ENCODE data around the gene PTPN3. TPM values are rescaled to one million over a fixed set of nuclear protein-coding genes. Genes with fewer than 3 reads are reported as not detected.
A peak's percentile ranks its signal among the peaks of the same experiment; 100 is the strongest.

PTPN3 gene
- total RNA-seq, 1 donor from 2014 or later: 11.0 TPM

DNA sequence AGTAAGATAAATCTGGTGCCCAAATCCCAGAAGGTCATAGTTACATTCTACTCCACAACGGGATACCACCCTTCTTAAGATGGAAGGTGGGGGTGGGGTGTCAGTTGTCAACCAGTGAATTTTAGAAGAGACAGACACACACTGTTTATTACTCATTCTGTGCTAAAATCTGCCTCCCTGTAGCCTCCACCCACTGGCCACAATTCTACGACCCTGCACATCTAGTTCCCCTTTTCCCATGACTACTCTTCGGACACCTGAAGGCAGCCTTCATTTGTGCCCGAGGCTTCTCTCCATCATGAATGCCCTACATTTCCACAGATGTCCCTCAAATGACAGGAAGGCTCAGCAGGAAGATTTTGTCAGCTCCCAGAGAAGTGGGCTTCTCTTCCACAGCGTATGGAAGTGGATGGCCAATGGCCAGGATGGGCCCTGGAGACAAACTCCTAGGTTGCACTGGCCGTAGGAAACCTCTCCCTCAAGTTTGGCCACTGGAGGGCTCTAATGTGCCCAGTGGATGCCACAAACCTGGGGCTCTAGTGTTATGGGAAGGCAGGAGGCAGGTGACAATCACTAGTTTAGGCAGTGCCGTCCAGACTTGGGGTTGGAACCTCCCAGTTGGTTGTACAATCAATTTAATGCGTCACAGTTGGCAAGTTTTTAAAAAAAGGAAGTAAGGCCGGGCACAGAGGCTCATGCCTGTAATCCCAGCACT, 46.6 kb downstream of the PTPN3 start:
- ATAC-seq: no peak

DNA sequence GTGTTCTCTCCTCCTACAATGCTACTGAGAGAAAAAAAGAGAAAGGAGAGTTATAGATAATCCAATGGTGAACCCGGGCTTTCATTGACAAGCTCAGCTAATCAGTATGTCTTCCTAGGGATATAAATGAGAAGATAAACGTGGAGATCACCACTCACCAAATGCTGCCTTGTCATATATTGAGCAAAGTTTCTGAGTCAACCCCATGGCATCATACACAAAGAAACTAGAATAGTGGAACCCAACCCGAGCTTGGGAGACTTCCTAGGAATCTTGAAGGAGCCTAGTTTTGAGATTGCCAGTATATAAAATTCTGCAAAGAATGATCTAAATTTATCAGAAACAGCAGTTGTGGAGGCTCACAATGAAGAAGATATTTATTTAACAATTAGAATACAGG, 47.8 kb downstream of the PTPN3 start:
- no peak for ATAC-seq

DNA sequence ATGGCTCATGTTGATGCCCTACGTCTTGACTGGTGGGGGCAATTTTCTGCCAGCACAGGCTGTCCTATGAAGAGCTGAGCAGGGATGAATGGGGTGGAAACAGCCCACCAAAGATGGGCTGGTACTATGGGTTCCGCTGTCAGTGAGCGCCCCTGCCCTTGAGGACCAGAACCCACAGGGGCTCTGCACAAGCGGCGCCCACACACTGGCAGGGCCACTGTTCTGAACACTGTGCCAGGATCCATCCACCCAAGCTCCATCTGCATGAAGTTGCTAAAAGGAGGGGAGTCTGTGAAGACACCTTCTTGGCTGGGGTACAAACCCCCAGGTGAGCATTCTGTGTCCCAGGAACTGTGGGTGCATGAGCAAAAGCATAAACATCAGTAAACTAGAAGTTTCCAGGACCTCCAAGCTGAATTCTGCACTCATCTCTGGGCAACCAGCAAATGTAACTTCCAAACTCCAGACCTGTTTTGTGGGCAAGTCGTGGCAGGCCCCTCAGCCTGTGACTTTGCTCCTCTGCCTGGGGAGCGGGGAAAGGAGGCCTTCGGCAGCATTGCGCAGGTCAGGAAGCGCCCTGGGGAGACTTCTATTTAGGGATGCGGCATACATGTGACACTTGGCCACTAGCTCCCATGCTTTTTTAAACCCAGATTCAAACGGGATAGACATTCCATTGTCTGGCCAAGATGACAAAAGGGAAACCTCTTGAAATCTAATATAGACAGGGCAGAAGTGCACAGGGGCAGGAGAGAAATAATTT, 48.9 kb downstream of the PTPN3 start:
- ATAC-seq: peak; percentile 86

DNA sequence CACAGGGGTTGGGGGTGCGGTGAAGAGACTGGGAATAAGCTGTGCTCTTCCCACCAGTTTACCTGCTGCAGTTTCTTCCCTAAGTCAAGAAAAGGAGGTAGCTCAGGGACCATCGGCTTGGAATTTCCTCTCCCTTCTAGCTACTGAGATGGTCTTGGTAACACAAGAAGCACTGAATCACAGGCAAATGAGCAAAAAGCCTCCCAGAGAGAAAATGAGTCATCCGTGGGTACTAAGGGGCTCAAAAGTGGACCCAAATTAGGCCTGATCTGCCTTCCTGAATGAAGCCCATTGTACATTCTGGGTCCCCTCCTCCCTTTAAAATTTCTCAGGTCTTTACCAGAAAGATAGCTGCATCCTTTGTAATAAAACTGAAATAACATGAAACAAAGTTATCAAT, 49.9 kb downstream of the PTPN3 start:
- no peak for ATAC-seq

DNA sequence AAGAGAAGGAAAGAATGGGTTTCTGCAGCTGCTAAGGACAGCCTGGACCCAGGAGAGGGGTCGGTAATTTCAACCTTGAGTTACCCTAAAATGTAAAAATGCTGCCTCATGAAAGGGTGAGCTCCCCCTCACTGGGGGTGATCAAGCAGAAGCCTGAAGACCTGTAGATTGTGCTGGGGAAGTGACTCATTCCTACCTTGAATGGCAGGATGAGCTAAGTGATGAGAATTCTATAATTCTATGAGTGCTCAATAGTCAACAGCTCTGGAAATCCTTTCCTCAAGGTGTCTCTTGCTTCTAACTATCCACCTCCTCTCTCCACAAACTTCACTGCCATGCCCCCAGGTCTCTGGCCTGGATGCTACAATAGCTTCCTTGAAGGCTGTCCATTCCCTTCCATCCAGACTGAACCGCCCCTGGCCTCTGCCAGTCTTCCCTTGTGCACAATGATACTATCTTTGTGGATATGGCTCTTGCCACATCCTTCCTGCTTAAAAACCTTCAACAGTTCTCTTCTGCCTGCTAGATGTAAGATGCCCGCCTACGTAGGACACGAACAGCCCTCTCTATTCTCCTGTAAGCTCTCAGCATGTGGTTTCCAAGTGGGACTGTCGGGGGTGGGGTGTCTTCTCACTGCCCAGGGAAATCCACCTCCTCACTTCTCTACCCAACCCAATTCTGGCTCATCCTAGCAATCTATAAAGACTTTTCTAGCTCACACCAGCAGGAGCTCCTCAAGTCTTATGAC, 50.6 kb downstream of the PTPN3 start:
- no peak for ATAC-seq

DNA sequence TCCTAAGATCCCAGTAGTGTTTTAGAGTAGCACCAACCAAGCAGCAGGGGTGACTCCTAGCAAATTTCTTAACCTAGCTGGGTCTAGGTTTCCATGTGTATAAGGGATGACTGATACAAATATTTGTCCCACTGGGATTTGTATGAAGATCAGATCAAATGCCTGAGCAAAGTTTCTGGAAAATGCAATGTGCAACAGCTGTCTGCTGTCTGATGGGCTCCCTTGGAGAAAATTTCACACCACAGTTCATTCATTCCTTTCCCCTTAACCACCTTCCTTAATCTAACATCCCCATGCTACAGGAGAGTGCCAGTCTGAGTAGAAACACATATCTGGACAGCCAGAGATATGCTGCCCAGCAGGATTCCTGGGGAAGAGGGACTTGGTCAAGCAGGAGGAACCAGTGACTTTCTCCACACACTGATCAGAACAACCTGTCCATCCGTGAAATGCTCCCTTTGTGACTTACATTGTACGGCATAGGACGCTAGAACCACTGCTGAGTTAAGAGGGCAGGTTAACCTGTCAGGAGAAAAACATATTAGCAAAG, 53.3 kb downstream of the PTPN3 start:
- ATAC-seq: no peak

DNA sequence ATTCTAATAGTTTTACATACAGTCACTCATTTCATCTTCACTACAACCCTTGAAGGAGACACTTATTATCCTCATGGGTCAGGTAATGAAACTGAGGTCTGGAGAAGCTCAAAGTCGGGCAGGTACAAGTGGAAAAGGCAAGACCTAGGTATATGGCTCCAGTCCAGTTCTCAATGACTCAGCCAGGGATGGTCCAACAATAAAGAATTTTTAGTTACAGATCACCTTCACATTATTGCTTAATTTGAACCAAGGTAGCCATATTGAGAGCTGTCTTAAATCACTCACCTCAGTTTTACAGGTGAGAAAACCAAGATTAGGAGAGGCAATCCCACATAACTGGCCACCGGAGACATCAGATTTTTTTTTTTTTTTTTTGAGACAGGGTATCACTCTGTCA, 55.4 kb downstream of the PTPN3 start:
- peak; percentile 77 for ATAC-seq

DNA sequence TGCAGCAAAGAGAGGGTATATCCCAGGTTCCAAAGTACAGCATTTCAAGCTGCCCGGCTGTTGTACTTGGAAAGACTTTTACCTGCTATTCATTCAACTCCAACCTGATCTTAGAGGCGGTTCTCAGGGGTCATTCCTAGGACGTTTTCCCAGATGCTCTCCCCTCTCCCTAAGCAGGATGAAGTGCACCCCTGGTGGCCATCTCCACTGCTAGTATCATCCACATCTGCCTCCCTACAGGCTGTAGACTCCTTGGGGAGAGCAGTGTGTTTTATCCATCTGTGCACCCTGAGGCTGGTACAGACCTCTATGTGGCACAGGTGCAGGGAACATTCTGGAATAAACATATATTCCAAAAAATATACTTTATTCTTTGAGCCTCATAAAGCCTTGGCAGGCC, 56.8 kb downstream of the PTPN3 start:
- peak; percentile 19 for ATAC-seq

DNA sequence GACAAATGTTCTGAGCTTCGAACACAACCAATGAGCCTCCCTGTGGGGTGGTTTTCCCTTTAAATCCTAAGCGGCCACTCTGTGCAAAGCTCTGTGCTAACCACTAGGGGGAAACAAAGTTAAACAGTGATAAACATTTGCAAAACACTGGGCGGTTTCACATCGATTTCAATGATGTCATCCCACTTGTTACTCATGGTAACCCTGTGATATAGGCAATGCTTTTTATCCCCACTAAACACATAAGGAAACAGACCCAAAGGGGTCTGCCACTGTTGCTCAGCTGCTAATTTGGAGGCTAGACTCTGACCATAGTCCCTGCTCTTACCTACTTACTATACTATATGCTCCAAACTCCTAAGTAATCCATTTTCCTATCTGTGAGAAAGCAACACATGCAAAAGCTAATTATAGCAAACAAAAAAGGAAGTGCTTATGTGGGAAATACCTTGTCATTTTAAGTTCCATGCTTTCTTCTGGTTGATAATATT, 57.3 kb downstream of the PTPN3 start:
- peak; percentile 78 for ATAC-seq

DNA sequence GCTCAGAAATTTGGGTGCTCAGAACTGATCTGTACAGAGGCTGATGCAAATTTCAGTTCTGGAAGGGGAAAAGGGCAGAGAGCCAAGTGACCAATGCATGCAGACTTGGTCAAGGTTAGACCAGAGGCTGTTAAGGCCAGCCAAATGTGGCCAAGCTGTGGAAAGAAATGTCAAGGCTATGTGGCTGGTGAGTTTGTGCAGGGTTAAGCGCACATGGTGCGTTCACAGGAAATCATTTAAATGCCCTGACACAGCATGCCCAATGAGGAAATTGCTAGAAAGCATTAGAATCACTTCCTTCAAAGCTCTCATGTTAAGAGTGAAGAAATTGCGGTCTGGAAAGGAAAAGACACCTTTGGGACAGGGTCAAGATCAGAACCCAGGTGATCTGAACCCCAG, 58.0 kb downstream of the PTPN3 start:
- ATAC-seq: no peak

DNA sequence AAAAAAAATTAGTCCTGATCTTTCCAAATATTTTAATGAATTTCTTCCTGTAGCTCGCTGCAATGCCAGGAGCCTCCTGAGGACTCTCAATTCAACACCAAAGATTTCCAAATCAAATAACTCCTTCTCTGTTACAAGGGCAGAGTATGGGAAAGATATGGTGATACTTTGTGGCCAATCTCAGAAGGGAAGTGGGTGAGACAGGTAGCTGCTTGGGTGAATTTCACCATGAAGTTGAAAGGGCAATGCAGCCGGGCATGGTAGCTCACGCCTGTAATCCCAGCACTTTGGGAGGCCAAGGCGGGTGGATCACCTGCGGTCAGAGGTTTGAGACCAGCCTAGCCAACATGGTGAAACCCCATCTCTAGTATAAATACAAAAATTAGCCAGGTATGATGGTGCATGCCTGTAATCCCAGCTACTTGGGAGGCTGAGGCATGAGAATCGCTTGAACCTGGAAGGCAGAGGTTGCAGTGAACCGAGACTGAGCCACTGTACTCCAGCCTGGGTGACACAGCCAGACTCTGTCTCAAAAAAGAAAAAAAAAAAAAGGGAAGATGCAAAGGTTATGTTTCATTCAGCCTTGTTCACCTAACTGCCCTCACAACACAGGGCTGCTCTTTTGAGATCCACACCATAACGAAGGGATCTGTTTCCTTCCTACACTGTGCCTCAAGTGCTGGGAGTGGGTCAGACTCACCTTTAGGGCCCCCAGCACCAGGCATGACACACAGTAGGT, 58.6 kb downstream of the PTPN3 start:
- ATAC-seq: no peak

DNA sequence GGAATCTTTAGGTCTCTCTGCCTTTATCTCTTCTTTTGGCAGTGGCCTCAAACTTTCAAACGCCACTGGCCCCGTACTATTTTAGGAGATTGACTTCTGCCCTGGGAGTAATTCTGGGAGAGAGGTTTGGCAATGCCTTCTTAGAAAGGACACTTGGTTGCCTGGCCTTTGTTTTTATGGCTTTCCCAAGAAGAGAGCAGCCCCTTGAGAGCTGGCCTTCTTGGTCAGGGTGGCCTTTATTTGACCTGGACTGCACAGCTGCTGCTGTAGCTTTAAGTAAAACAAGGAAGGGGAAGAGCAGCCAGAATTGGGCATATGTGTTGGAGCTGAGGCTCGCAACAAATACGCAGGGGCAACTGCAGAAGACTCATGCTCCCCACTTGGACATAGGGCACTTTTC, 60.8 kb downstream of the PTPN3 start:
- no peak for ATAC-seq

DNA sequence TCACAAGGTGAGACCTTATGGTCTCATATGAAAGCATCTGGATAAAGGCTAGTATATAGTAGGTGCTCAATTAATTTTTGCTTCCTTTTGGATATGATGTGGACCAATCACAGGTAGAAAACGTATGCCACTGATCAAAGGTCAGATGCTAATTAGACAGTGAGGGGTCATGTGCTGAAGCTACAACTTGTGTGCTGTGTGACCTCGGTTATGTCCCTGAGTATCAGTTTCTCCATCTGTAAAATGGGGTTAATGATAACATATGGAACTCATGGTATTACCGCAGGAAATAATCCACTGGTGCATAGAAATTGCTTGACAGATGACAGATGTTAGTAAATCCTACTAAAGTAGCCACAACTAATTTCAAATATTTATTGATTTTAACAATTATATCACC, 62.0 kb downstream of the PTPN3 start:
- ATAC-seq: no peak

DNA sequence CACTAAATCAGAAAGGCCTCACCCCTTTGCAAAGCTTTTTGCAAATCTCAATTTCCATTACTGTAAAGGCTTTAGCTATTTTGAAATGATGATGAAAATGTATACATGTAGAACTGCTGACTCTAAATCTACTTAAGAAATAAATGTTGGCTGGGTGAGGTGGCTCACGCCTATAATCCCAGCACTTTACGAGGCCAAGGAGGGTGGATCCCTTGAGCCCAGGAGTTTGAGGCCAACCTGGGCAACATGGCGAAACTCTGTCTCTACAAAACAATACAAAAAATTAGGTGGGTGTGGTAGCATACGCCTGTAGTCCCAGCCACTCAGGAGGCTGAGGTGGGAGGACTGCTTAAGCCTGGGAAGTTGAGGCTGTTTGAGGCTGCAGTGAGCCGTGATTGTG, 64.6 kb downstream of the PTPN3 start:
- no peak for ATAC-seq

DNA sequence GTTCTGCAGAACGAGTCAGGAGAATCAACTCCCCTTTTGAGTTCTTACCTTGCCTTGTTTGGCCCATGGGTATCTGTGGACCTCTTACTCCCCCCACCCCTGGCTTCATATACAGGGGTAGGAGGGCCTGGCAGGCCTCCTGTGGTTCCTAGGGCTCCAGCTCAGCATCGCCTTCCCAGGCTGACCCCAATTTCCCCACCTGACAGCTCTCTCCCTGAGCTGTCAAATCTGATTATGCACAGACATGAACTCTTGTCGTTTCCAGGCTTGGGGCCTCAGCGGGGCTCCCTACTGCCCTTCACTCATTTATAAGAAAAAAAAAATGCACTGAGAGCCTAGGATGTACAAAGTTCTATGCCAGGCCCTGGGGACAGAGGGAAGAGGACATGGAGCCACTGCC, 67.9 kb downstream of the PTPN3 start:
- ATAC-seq: no peak

DNA sequence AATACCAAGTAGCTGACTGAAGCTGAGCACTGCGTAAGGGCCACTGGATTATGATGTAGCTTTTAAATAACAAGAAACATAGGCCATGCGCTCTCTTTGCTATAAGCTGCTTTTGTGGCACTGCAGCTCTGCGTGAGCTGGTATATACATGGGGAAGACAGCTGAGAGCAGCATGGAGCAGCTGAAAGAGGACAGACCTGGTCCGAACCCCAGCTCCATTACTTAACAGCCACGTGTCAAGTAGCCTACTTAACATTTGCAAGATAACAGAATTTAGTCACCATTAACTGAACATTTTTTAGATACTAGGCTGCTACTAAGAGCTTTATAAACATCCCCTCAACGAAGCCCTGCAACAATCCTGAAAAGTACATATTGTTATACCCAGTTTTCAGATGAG, 69.3 kb downstream of the PTPN3 start:
- no peak for ATAC-seq

DNA sequence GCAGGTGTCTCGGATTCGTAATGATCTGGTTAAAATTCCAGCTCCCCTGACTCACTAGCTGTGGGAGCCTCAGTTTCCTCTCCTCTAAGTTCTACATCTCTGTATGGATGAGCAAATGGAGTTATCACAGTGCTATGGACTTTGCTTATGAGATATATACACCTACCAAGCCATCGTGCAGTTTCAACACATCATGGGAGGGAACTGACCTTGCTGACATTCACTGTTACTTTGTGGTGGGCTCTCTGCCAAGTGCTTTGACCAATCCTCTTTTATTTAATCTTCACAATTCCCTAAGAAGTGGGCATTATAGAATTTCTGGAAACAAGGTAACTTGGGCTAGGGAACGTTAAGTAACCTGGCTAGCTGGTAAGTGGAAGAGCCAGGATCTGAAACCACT, 70.2 kb downstream of the PTPN3 start:
- ATAC-seq: no peak

DNA sequence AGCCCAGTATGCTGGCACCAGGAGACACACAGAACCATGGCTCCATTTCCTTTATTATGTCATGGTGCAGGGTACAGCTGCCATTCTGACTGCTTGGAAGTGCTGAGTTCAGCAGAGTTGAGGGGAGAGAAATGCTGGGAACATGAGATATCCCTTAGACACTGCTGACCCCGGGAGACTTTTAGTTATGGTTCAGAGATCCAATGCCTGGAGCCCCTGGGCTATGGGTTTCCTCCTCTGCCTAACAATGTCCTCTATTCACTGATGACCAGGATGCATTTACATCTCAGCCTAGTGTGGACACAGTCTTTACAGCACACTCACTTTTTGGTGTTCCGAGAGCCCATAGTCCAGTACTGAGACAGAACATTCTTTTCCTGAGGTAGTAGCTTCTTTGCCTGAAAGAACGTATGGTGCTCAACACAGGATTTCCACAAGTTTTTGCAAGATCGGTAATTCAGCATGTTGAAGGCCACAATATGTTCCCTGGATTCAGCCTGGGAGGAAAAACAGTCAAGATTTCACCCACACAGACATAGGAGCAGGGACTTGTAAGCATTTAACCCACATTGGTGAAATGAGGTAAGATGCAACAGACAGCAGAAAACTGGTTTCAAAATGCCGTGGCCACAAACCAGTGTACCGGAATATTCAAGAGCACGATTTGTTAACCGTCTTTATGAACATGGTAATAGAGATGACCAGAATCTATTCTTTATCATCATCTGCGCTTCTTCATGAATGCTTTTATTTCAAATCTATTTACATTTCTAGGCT, 71.3 kb downstream of the PTPN3 start:
- ATAC-seq: no peak

DNA sequence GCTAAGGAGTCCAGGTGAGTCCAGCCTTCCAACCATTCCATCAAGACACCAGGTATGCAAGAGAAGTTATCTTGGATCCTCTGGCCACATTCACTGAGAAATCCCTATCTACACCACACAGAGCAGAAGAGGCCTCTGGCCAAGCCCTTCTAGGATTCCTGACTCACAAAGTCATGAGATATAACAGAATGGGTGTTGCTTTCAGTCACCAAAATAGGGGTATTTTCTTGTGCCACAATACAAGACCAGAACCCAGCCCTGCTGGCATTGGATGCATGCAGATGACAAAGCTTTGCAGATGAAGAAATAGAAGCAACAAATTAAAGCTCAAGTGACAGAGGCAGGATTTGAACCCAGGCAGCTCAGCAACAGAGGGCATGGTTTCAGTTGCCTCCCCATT, 73.5 kb downstream of the PTPN3 start:
- no peak for ATAC-seq

DNA sequence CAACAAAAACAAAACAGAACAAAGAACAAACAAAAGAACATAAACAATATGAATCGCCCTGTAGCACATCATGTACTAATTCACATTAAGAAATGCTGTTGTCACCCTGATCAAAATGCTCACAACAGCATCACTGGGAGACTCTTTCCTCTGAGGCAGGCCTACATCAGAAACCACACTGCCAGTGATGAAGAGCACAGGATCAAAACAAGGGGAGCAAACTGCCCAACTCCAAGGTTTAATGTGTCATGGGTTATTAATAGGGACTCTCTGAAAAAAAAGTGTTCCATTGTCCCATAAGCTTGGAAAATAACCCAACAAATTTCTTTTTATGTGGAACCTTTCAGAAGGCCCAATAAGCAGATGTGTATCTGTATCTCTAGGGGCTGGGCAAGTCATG, 74.2 kb downstream of the PTPN3 start:
- no peak for ATAC-seq

DNA sequence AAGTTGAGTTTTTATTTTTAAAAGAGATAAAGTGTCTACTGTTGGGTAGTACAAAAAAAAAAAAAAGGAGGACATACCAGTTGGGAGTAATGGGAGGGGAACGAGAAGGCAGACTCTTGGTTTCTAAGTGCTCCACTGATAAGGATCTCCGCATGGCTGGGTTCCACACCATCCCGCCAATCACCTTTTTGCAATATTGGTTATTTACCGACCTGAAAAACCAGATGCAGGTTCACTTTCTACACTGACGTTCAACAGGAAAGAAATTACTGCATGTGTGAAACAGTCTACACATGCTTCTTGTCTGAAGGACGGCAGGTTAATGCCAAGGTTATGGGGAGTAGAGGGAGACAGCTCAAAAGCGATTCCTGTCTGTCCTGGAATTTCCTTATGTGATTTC, 75.5 kb downstream of the PTPN3 start:
- no peak for ATAC-seq
